HG03520 (cell line): ENCODE results near the gene OFD1.

Experiments used
- ATAC-seq: cut with Tn5 transposase; IDR thresholded peaks from one replicate; pipeline ENCODE4 v1.9.1; 2021; ENCODE audit warnings: mild to moderate bottlenecking, moderate library complexity; ENCODE audit not compliant: unreplicated experiment

Gene OFD1

GRCh38 chrX:13734278-13735172 is at the start of gene OFD1, which contains the start of gene TRAPPC2:
Gene OFD1 (plus strand): TSS chrX:13734748. CDS start chrX:13735072, 324 bp downstream.
Gene TRAPPC2 (minus strand): TSS chrX:13734620. CDS start chrX:13719963, 14,657 bp downstream.
- ATAC-seq: peak; percentile 90

- ATAC-seq: no peak
Observed at GRCh38 chrX:13685126-13685763, 49.3 kb upstream of the OFD1 start.

- no peak for ATAC-seq
Observed at GRCh38 chrX:13687203-13687602, 47.3 kb upstream of the OFD1 start.

- ATAC-seq: no peak
Observed at GRCh38 chrX:13688384-13688957, 46.1 kb upstream of the OFD1 start.

- ATAC-seq: peak; percentile 58
Observed at GRCh38 chrX:13688958-13689740, 45.4 kb upstream of the OFD1 start, which contains the start of gene RAB9A. Gene RAB9A (plus strand): TSS chrX:13689128. CDS start chrX:13708747, 19,619 bp downstream.

GRCh38 chrX:13689741-13690211 is 44.8 kb upstream of the OFD1 start:
- no peak for ATAC-seq

GRCh38 chrX:13690836-13691235 is 43.7 kb upstream of the OFD1 start:
- ATAC-seq: no peak

- ATAC-seq: no peak
Observed at GRCh38 chrX:13691841-13692371, 42.6 kb upstream of the OFD1 start.

- ATAC-seq: no peak
Observed at GRCh38 chrX:13692771-13693231, 41.7 kb upstream of the OFD1 start.

GRCh38 chrX:13693341-13693961 is 41.1 kb upstream of the OFD1 start:
- ATAC-seq: no peak

GRCh38 chrX:13694359-13694758 is 40.2 kb upstream of the OFD1 start:
- ATAC-seq: no peak

GRCh38 chrX:13694983-13695382 is 39.6 kb upstream of the OFD1 start:
- no peak for ATAC-seq

GRCh38 chrX:13695601-13696115 is 38.9 kb upstream of the OFD1 start:
- ATAC-seq: no peak

GRCh38 chrX:13697455-13697854 is 37.1 kb upstream of the OFD1 start:
- ATAC-seq: no peak

- no peak for ATAC-seq
Observed at GRCh38 chrX:13697976-13698375, 36.6 kb upstream of the OFD1 start.

GRCh38 chrX:13698432-13698831 is 36.1 kb upstream of the OFD1 start:
- ATAC-seq: no peak

- peak; percentile 66 for ATAC-seq
Observed at GRCh38 chrX:13699183-13699826, 35.2 kb upstream of the OFD1 start.

GRCh38 chrX:13700380-13700779 is 34.2 kb upstream of the OFD1 start:
- no peak for ATAC-seq
